HepG2 (cell line): Measurements from ENCODE around the gene CTSA. TPM values are rescaled to one million over a fixed set of nuclear protein-coding genes. Genes with fewer than 3 reads are reported as not detected.

Experiments used
- IKZF4 ChIP-seq: sonication (generic); formaldehyde crosslinking; IDR thresholded peaks from 2 replicates; pipeline ENCODE4 v1.5.1; 2020; ENCODE audit warnings: borderline replicate concordance, mild to moderate bottlenecking, low read depth, missing genetic modification reagents; ENCODE audit errors: not compliant biosample characterization
- KAT8 ChIP-seq: IDR thresholded peaks from 2 replicates; pipeline ENCODE4 v1.6.1; 2016; ENCODE audit warnings: missing genetic modification reagents, missing compliant biosample characterization
- KLF11 ChIP-seq: IDR thresholded peaks from 2 replicates; pipeline ENCODE4 v1.6.1; 2016; ENCODE audit warnings: missing compliant biosample characterization
- NFIC ChIP-seq: IDR thresholded peaks from 2 replicates; pipeline ENCODE4 v1.6.1; 2012; ENCODE audit warnings: mild to moderate bottlenecking, low read length, inconsistent platforms
- PCBP2 ChIP-seq: fragments of 200-400 bp; formaldehyde crosslinking; optimal IDR thresholded peaks from 2 replicates; pipeline ENCODE3; 2018; ENCODE audit warnings: low read length, low read depth; ENCODE audit not compliant: poor library complexity, severe bottlenecking
- PHF21A ChIP-seq: sonication (generic); formaldehyde crosslinking; IDR thresholded peaks from 2 replicates; pipeline ENCODE4 v1.5.0; 2020; ENCODE audit warnings: mild to moderate bottlenecking, missing genetic modification reagents
- SOX6 ChIP-seq, 2 experiments: fragments of 450-650 bp in 1 of 2; sonication (generic) in 1 of 2; formaldehyde crosslinking in 1 of 2; IDR thresholded peaks; 2 replicates each; pipeline versions ENCODE4 v1.4.0 to v1.6.1; 2017 to 2020; ENCODE audit warnings: antibody characterized with exemption in 1 of 2, mild to moderate bottlenecking in 1 of 2, missing genetic modification reagents in 1 of 2
- TBL1XR1 ChIP-seq: fragments of 150-350 bp; IDR thresholded peaks from 2 replicates; pipeline ENCODE4 v1.6.1; 2014; ENCODE audit warnings: borderline replicate concordance, low read length; ENCODE audit not compliant: partially characterized antibody
- ZMAT3 ChIP-seq: sonication (generic); formaldehyde crosslinking; conservative IDR thresholded peaks from 2 replicates; pipeline ENCODE4 v1.7.0; 2021; ENCODE audit warnings: missing genetic modification reagents
- ZNF10 ChIP-seq: sonication (generic); formaldehyde crosslinking; IDR thresholded peaks from 2 replicates; pipeline ENCODE4 v1.4.0; 2020; ENCODE audit warnings: mild to moderate bottlenecking, low read depth, missing genetic modification reagents, borderline replicate concordance
- ZNF121 ChIP-seq: sonication (generic); formaldehyde crosslinking; IDR thresholded peaks from 2 replicates; pipeline ENCODE4 v1.5.0; 2020; ENCODE audit warnings: mild to moderate bottlenecking, missing genetic modification reagents
- ZNF350 ChIP-seq: sonication (generic); formaldehyde crosslinking; IDR thresholded peaks from 2 replicates; pipeline ENCODE4 v1.4.0; 2020; ENCODE audit warnings: mild to moderate bottlenecking, low read depth, missing genetic modification reagents, borderline replicate concordance
- ZNF674 ChIP-seq: sonication (generic); formaldehyde crosslinking; IDR thresholded peaks from 2 replicates; pipeline ENCODE4 v1.5.0; 2020; ENCODE audit warnings: low read depth, mild to moderate bottlenecking, missing genetic modification reagents
- ZNF768 ChIP-seq: sonication (generic); formaldehyde crosslinking; IDR thresholded peaks from 2 replicates; pipeline ENCODE4 v1.4.0; 2020; ENCODE audit warnings: missing genetic modification reagents
- ZSCAN21 ChIP-seq: sonication (generic); formaldehyde crosslinking; IDR thresholded peaks from 2 replicates; pipeline ENCODE4 v1.8.0; 2022; ENCODE audit warnings: mild to moderate bottlenecking, missing genetic modification reagents, moderate library complexity, borderline replicate concordance
- polyA plus RNA-seq, 8 experiments: library from polyadenylated mRNA; depleted of rRNA in 3 of 8; stranded (reverse) in 7 of 8; unstranded in 1 of 8; fragments of >200 nt; fragmentation: Illumina TruSeq in 4 of 8; extraction: Trizol in 4 of 8; gene quantifications; 2 replicates each; pipeline versions ENCODE4 v1.2.1 to v1.2.3, GENCODE V29; 2011 to 2016; ENCODE audit warnings: low read depth in 4 of 8, missing spikeins in 1 of 8, mixed read lengths in 1 of 8; ENCODE audit not compliant: insufficient read depth in 1 of 8
- total RNA-seq, 5 experiments: library from RNA; depleted of rRNA; stranded (reverse); fragments of >200 nt; fragmentation: Illumina TruSeq; extraction: Trizol; gene quantifications; 2 replicates each; pipeline ENCODE4 v1.2.3, GENCODE V29; 2016; ENCODE audit warnings: low read depth in 1 of 5
- TF ChIP-seq, protein P1 (sequence below): sonication (generic); formaldehyde crosslinking; conservative IDR thresholded peaks from 2 replicates; pipeline ENCODE4 v1.4.0; 2020; ENCODE audit warnings: mild to moderate bottlenecking, missing genetic modification reagents, moderate library complexity
- TF ChIP-seq, protein P2 (sequence below): IDR thresholded peaks from 2 replicates; pipeline ENCODE4 v1.4.0; 2020; ENCODE audit warnings: mild to moderate bottlenecking, missing genetic modification reagents

CTSA gene
- total and polyA plus RNA-seq, 2 of the 13 experiments (the other 11 are each of a cell fraction or from before 2014, with no cell fraction given) = 202 to 231 TPM

DNA sequence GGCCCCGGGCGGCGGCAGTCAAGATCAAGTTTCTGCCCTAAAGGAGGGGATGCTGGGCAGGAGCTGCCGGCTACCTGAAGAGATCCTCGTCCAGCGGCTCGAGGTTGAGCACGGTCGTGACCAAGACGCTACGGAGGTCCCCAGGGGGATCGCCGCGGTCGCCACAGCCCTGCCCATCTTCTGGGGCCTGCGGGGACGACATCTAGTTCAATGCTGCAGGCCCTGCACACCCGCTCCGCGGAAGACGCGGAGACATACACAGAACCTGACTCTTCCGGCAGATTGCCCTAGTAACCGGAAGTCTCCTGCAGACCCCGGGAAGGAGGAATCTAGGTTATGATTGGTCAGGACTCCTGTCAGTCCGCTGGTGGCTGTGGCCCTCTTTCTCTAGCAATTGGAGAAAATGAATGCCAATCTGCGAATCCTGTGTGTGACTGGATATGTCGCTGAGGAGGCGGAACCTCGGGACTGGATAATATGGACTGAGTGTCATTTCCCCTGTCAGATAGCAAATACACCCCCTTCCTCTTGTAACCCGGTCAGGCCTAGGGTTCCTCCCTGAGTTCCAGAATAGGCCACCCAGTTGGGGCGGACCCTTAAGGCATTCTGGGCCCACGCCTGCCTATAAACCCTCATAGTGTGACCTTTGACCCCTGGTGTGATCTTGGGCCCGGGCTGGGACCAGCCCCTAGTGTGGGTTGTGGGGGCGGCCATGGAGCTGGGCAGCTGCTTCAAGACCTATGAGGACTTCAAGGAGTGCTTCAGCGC lies 33.8 kb upstream of the CTSA start, which contains the start of the genes ACOT8 and ZSWIM3 (continued):
- TF ChIP-seq, protein P1, sequence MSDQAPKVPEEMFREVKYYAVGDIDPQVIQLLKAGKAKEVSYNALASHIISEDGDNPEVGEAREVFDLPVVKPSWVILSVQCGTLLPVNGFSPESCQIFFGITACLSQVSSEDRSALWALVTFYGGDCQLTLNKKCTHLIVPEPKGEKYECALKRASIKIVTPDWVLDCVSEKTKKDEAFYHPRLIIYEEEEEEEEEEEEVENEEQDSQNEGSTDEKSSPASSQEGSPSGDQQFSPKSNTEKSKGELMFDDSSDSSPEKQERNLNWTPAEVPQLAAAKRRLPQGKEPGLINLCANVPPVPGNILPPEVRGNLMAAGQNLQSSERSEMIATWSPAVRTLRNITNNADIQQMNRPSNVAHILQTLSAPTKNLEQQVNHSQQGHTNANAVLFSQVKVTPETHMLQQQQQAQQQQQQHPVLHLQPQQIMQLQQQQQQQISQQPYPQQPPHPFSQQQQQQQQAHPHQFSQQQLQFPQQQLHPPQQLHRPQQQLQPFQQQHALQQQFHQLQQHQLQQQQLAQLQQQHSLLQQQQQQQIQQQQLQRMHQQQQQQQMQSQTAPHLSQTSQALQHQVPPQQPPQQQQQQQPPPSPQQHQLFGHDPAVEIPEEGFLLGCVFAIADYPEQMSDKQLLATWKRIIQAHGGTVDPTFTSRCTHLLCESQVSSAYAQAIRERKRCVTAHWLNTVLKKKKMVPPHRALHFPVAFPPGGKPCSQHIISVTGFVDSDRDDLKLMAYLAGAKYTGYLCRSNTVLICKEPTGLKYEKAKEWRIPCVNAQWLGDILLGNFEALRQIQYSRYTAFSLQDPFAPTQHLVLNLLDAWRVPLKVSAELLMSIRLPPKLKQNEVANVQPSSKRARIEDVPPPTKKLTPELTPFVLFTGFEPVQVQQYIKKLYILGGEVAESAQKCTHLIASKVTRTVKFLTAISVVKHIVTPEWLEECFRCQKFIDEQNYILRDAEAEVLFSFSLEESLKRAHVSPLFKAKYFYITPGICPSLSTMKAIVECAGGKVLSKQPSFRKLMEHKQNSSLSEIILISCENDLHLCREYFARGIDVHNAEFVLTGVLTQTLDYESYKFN (CRISPR knock-in tag) = peak; percentile 10; the same call in 1 of the 2 replicates
- TF ChIP-seq ZNF10 (CRISPR knock-in tag) (no peak), ZNF350 (peak; percentile 92), ZNF768 (CRISPR knock-in tag) (peak; percentile 80), ZNF121 (CRISPR knock-in tag) (0 out of 2 replicates have a peak, but pooled peaks have one; percentile 0), ZMAT3 (CRISPR knock-in tag) (peak; percentile 99), PCBP2 (no peak), IKZF4 (CRISPR knock-in tag) (peak; percentile 16), KLF11 (CRISPR knock-in tag) (peak; percentile 96; the same call in 1 of the 2 replicates), KAT8 (CRISPR knock-in tag) (peak; percentile 99), NFIC (peak; percentile 37; the same call in 1 of the 2 replicates), ZNF674 (CRISPR knock-in tag) (no peak; the same call in 1 of the 2 replicates), ZSCAN21 (peak; percentile 25; the same call in 1 of the 2 replicates), SOX6 (IDR thresholded peaks at IDR 0.05) (no peak), SOX6 (CRISPR knock-in tag; IDR thresholded peaks at IDR 0.05) (peak; percentile 78), TBL1XR1 (no peak), PHF21A (peak; percentile 89)
- TF ChIP-seq, protein P2, sequence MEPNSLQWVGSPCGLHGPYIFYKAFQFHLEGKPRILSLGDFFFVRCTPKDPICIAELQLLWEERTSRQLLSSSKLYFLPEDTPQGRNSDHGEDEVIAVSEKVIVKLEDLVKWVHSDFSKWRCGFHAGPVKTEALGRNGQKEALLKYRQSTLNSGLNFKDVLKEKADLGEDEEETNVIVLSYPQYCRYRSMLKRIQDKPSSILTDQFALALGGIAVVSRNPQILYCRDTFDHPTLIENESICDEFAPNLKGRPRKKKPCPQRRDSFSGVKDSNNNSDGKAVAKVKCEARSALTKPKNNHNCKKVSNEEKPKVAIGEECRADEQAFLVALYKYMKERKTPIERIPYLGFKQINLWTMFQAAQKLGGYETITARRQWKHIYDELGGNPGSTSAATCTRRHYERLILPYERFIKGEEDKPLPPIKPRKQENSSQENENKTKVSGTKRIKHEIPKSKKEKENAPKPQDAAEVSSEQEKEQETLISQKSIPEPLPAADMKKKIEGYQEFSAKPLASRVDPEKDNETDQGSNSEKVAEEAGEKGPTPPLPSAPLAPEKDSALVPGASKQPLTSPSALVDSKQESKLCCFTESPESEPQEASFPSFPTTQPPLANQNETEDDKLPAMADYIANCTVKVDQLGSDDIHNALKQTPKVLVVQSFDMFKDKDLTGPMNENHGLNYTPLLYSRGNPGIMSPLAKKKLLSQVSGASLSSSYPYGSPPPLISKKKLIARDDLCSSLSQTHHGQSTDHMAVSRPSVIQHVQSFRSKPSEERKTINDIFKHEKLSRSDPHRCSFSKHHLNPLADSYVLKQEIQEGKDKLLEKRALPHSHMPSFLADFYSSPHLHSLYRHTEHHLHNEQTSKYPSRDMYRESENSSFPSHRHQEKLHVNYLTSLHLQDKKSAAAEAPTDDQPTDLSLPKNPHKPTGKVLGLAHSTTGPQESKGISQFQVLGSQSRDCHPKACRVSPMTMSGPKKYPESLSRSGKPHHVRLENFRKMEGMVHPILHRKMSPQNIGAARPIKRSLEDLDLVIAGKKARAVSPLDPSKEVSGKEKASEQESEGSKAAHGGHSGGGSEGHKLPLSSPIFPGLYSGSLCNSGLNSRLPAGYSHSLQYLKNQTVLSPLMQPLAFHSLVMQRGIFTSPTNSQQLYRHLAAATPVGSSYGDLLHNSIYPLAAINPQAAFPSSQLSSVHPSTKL = peak; percentile 62
